22Rv1 (cell line): Measurements from ENCODE around the gene AMBRA1.

ENCODE experiments used
- H3K27ac ChIP-seq: fragments of 450-650 bp; 2 replicates; pipeline ENCODE4 v1.5.1; 2017
- ZFX ChIP-seq: fragments of 450-650 bp; IDR thresholded peaks from 2 replicates; pipeline ENCODE4 v1.6.1; 2017; ENCODE audit warnings: antibody characterized with exemption, borderline replicate concordance
- TF ChIP-seq, protein P1 (sequence below): fragments of 450-650 bp; IDR thresholded peaks from 2 replicates; pipeline ENCODE4 v1.5.1; 2017; ENCODE audit warnings: mild to moderate bottlenecking

AMBRA1 gene

DNA sequence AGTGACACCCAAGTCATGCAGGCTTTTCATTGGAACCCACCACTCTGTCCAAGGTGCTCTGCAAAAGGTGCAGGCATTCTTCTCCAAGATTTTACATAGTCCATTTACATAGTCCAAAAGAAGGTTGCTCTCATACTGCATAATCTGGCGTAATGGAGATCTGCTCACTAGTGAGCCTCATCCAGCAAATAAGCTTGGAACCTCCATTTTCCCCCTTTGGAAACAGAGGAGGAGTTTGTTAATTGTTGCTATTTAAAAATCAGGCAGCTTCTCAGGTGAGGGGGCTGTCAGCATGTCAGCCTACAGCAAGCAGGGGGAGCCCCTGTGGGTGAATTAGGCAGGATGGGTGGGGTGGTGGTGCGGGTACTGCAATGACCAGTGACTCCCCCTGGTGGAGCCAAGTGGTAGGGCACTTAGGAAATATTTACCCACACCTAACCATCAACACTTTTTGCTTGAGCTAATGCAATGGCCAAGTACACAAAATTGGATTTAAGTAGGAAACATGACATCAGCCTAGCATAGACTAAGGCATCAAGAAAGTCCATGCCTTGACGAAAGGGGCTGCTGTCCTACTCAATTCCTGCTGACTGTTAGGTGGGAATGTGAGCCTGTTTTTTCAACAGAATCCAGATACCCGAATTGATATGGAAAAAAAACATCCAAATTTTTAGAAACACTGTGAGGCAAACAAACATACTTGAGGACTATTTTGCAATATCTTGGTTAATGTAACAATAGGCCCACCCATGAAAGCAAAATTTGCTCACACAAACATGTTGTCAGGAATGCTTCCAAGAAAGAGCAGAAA is 64.5 kb downstream of the AMBRA1 start:
- H3K27ac ChIP-seq = no peak overlapping the region
- TF ChIP-seq ZFX = no peak
- TF ChIP-seq, protein P1, sequence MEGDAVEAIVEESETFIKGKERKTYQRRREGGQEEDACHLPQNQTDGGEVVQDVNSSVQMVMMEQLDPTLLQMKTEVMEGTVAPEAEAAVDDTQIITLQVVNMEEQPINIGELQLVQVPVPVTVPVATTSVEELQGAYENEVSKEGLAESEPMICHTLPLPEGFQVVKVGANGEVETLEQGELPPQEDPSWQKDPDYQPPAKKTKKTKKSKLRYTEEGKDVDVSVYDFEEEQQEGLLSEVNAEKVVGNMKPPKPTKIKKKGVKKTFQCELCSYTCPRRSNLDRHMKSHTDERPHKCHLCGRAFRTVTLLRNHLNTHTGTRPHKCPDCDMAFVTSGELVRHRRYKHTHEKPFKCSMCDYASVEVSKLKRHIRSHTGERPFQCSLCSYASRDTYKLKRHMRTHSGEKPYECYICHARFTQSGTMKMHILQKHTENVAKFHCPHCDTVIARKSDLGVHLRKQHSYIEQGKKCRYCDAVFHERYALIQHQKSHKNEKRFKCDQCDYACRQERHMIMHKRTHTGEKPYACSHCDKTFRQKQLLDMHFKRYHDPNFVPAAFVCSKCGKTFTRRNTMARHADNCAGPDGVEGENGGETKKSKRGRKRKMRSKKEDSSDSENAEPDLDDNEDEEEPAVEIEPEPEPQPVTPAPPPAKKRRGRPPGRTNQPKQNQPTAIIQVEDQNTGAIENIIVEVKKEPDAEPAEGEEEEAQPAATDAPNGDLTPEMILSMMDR = peak; percentile 96

DNA sequence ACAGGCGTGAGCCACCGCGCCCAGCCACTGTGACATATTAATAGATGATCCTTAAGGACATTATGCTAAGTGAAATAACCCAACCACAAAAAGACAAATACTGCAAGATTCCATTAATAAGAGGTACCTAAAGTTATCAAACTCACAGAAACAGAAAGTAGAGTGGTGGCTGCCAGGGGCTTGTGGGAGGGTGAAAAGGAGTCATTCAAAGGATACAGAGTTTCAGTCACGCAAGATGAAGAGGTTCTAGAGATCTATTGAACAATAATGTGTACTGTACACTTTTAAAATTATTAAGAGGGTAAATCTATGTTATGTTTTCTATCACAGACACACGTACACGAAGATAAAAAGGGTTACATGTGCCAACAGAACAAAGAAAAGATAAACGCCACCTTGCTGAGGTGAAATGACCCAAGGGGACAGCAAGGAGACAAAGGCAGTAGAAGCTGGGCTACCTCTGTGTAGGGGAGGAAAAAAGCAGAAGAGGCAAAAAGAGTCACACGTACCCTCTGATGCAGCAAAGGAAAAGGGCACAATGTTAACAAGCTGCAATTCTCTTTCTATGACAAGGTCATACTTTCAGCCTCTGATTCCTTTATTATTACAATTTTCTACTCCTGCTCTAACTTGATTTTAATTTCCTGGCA is 65.3 kb downstream of the AMBRA1 start:
- TF ChIP-seq, protein P1 = no peak
- no peak for TF ChIP-seq ZFX
- H3K27ac ChIP-seq = no peak overlapping the region

DNA sequence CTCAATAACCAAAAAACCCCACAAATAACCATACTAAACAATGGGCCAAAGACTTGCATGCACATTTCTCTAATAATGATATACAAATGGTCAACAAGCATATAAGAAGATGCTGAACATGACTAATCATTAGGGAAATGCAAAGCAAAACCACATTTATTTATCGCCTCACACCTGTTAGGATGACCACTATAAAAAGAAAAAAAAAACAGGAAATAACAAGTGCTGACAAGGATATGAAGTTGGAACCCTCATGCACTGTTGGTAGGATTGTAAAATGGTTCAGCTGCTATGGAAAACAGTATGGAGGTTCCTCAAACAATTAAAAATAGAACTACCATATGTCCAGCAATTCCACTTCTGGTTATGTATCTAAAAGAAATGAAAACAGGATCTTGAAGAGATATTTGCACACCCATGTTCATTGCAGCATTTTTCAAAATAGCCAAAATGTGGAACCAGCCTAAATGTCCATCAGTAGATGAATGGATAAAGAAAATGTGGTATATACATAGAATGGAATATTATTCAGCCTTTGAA is 66.2 kb downstream of the AMBRA1 start:
- TF ChIP-seq ZFX = no peak
- TF ChIP-seq, protein P1 = no peak
- no peak overlapping the region for H3K27ac ChIP-seq

DNA sequence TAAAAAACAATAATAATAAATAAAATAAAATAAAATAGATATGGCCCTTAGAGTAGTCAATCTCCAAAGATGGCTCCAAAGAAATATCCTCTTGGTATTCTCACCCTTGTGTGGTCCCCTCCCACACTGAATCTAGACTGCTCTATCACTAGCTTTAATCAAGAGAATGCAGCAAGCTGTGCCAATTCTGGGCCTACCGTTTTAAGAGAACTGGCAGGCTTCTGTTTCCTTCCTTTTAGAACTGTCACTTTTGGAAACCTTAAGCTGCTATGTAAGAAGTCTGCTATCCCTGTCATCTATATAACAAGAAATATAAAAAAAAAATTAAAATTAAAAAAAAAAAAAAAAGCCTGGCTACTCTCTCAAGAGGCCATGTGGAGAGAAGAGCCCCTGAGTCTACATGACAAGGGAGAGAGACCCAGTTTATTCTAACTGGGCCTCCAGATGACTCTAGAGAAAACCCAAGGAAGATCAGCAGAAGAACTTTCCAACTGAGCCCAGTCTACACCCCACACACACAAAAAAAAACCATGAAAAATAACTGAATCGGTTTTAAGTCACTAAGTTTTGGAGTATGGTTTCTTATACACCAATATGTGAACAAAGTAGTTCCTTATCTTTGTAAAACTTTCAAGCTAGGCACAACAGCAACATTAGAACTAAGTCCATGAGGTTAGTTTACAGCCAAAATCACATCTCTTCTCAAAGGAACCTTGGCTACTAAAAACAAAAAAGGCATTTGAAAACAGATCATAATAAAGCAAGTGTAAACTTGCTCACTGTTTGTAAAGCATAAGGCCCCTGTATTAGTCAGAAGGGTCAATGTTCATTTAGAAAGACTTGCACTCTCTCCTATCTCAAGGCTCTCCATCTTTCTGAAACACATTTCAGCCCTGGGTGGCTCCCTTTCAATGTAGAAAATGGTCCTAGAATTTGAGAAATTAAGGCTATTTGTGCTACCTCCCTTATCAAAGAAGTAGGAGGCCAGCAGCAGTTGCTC is 67.3 kb downstream of the AMBRA1 start:
- no peak for TF ChIP-seq ZFX
- H3K27ac ChIP-seq = no peak overlapping the region

DNA sequence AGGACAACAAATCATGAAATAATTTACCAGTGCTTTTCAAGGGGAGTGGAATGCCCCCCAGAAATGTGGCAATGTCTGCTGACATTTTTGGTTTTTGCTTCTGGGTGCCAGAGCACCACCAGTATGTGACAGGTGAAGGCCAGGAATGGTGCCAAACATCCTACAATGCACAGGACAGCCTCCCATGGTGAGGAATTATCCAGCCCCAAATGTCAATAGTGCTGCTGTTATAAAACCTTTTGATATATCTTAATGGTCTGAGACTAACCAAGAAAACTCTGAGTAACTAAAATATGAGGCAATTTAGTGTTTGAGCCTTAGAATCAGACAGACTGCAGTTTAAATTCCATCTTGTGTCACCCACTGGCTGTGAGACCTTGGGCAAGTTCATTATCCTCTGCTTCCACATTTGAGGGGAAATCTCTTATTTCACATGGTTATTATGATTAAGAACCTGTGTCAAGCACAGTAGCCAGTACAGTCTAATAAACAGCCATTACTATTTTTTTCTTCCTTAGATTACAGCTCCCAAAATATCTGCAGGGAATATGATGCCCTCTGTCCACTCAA is 69.5 kb downstream of the AMBRA1 start:
- TF ChIP-seq, protein P1 = no peak
- TF ChIP-seq ZFX = no peak
- no peak overlapping the region for H3K27ac ChIP-seq

DNA sequence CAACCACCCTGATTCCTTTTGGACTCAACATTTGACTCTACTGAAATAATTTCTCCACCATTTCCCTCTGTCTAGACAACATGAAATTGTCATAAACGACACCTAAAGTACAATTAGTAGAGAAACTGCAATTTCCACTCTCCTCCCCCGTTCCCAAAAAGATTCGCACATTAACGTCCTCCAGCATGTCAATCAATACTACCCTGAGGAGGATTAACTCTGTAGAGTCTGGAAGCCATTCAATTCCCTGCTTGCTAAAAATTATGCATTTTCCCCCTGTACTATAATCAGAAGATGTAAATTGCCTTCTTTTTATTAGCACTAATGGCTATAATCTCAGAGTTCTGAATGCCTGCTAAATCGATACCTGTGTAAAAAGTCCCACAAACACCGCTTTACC is 70.5 kb downstream of the AMBRA1 start:
- H3K27ac ChIP-seq = no peak overlapping the region
- no peak for TF ChIP-seq ZFX
- TF ChIP-seq, protein P1 = no peak
